Left lobe of liver (tissue), 2 donors: Measurements from ENCODE around the gene LAMTOR4. TPM values are rescaled to one million over a fixed set of nuclear protein-coding genes. Genes with fewer than 3 reads are reported as not detected.
A peak's percentile ranks its signal among the peaks of the same experiment; 100 is the strongest.

Source experiments
- ATAC-seq: fragments of 200-7000 bp; cut with Tn5 transposase; one replicate; pipeline ENCODE4 v1.9.1; 2020; ENCODE audit warnings: mild to moderate bottlenecking, moderate library complexity
- DNase-seq: peaks from one replicate; pipeline ENCODE4 v3.0.0-alpha.2; 2020; ENCODE audit warnings: low spot score
- total RNA-seq: library from RNA; stranded (reverse); gene quantifications from one replicate; pipeline ENCODE4 v1.2.1, GENCODE V29; 2021
- donor health status: DM: no; HTN: no; CAD: no; lungs with moderate emphysema.
- donor health status: DM: no; HTN: yes; CAD: no.

Gene LAMTOR4
- 40.9 TPM for total RNA-seq

DNA sequence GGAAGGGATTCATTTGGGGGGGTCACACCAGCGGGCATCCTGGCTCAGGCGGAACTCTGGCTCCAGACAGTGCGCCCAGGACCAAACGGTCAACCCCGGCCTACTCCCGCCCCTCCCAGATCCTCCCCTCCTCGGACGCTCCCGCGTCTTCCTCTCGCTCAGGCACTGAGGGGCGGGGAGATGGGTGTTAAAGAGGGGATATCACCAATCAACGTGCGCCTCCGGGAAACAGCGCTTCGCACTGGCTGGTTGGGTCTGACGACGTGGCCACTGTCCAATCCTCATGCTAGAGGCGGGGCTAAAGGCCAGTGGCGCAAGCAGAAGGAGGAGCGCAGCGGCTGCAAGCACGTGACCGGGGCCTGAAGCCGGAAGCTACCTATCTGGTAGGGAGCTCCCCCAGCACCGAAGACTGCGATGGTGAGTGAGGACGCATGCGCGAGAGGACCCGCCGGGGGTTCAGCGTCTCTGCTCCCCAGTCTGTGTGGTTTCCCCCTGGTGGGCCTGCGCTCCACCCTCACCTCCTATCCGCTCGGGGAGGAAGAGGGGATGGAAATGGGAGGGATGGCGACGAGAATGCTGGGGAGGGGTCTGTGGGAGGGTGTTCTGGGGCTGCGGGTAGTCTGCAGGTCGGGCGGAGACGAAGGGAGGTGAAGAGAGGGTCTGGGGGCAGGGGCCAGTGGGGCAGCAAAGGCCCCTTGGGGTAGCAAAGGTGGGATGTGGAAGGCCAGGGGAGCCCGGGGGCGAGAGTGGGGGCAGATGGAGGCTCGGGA lies at the start of gene LAMTOR4:
Gene LAMTOR4 (plus strand): TSS at position 360 of the 770 bp plus-strand sequence. CDS start 55 bp downstream, at position 415.
- DNase-seq: peak; percentile 99
- ATAC-seq: peak; percentile 96

DNA sequence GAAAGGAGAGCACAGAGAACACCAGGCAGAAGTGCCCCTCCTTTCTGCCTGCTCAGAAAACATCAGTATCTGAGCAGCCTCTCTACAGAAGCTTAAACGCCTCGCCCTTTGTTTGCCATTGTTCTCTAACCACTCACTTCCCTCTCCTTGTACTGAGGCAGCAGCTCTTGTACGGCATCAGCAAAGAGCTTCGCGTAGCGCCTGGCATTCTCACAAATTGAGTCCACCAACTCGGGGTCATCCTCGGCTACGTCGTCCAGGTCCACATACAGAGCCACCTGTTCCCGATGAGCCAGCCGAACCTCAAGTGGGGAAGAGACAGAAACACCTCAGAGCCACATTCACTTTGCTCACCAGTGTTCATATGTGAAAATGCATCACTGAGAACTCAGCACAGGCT lies 49.3 kb upstream of the LAMTOR4 start:
- ATAC-seq (no peak), DNase-seq (no peak)

DNA sequence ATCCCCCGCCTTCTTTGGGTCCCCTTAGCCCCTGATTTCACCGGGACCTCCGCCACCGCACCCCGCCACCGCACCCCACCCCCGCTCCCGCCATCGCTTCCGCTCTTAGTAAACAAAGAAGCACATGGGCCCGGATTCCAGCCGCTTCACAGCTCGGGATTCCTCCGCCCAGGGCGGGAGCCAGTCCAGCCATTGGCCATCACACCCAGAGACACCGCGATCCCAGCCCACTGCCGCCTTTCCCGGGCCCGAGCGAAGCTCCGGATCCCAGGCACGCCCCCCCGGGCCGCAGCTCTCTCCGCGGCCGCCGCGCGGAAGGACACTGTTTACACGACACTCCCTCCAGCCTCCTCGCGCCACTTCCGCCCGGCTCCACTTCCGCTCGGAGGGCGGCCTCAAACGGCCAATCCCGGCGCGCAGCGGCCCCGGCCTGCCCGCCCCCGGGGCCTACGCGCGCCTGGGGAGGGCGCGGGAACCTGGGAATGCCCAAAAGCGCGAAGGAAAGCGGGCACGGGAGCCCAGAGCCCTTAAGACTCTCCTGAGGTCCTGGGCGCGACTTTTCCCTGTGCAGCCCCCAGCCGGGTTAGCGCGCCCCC lies 48.2 kb upstream of the LAMTOR4 start:
- peak; percentile 92 for DNase-seq
- peak; percentile 89 for ATAC-seq

DNA sequence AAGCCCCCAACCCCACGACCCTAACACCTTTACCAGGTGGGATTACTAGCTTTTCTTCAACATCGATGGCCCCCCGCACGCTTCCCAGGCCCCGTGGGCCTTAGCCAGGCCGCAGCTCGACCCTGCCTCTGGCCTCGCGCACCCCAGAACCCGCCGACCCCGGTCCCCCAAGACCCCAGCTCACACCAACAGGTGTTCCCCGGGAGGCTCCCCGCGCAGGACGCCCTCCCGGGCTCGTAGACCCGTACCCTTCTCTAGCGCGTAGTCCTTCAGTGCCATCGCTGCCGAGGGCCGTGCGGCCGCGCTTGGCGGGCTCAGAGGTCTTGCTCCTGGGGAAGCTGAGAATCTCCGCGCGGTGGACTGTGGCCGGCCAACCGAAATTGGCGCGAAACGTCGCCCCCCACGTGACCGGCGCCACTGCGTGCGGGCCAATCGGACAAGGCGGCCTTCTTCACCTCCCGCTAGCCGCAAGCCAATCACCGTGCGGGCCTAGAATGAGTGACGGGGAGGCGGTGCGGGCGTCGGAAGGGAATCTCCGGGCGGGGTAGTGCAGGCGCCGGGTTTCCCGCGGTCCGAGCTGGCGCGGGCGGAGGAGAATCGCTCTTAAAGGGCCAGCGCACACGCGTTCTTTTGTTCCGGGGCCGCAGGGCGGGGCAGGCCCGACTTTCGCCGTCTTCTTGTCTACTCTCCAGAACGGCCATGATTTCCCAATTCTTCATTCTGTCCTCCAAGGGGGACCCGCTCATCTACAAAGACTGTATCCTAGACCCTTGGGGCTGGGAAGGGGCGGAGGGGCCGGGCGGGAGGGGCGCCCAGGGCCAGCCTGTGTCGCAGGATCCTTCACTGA lies 47.5 kb upstream of the LAMTOR4 start, which contains the start of the genes AP4M1 and MCM7:
Gene AP4M1 (plus strand): TSS at position 628 of the 847 bp plus-strand sequence. CDS start 72 bp downstream, at position 700.
Gene MCM7 (minus strand): TSS at position 382 of the 847 bp plus-strand sequence. CDS start 103 bp downstream, at position 279.
- peak; percentile 99 for DNase-seq
- ATAC-seq: peak; percentile 87

DNA sequence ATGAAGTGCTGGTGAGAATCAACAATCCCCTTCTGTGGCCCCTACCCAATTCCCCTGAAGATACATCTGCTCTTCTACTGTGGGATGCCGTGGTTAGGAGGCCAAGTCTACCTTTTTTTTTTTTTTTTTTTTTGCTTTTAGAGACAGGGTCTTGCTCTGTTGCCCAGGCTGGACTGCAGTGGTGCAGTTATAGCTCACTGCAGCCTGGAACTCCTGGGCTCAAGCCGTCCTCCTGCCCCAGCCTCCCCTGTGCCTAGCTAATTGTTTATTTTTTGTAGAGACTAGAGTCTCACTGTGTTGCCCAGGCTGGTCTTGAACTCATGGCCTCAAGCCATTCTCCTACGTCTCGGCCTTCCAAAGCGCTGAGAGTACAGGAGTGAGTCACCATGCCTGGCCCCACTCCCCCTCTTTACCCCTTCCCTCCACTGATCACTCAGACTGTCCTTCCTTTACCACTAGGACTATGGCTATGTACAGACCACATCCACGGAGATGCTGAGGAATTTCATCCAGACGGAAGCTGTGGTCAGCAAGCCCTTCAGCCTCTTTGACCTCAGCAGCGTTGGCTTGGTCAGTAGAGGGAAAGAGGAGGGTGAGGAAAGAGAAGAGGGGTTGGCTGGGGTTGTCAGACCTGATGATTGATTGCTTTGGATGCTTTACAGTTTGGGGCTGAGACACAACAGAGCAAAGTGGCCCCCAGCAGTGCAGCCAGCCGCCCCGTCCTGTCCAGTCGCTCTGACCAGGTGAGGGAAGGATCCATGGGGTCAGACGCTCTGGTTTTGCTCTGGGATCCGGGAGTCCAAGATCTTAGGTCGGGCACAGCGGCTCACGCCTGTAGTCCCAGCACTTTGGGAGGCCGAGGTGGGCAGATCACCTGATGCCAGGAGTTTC lies 45.5 kb upstream of the LAMTOR4 start:
- DNase-seq (no peak), ATAC-seq (no peak)

DNA sequence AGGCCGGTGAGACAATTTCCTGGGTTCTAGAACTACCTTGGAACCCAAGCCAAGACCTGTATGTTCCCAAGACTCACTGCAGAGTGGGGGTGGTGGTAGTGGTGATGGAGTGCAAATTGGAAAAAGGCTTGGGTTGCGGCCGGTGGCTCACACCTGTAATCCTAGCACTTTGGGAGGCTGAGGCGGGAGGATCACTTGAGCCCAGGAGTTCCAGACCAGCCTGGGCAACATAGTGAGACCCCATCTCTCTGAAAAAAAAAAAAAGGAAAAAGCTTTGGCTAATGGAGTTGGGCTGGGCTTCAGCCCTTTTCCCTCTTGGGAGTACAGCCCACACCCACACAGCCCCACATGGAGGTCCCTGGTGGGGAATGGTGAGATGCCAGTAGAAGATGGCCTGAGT lies 43.2 kb upstream of the LAMTOR4 start:
- ATAC-seq: no peak
- no peak for DNase-seq

DNA sequence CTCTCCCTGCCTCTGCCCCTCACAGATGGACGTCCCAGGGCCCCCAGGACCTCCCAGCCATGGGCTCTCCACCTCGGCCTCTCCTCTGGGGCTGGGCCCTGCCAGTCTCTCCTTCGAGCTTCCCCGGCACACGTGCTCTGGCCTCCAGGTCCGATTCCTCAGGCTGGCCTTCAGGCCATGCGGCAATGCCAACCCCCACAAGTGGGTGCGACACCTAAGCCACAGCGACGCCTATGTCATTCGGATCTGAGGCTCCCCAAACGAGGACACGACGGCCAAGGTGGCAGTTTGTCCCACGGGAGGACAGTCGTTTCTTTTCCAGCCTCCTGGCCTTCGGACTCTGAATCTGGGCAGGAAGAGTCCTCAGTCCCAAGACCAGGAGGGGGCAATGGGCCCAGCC lies 42.1 kb upstream of the LAMTOR4 start:
- no peak for DNase-seq
- ATAC-seq: no peak

- DNase-seq (no peak), ATAC-seq (peak; percentile 25)
Measured at GRCh38 chr7:100107125-100107737, 41.5 kb upstream of the LAMTOR4 start.

DNA sequence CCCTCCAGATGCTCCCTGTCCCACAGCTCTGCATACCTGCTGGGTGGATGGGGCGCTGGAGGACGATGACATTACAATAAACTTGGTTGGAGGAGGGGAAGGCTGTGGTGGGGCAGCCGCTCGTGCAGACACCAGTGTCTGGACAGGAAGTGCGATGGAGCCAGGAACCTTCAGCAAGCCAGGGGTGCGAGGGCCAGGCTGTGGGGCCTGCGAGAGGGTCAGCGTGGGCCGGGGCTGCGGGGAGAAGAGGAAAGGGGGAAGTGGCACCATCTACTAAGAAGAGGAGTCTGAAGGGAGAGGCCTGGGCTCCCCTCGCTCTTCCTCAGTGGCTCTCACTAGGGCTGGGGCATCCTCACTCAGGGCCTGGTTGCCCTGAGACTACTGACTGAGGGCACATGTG lies 40.8 kb upstream of the LAMTOR4 start:
- ATAC-seq: peak; percentile 9
- no peak for DNase-seq

- ATAC-seq (no peak), DNase-seq (no peak)
Measured at GRCh38 chr7:100109521-100110163, 39.1 kb upstream of the LAMTOR4 start.

DNA sequence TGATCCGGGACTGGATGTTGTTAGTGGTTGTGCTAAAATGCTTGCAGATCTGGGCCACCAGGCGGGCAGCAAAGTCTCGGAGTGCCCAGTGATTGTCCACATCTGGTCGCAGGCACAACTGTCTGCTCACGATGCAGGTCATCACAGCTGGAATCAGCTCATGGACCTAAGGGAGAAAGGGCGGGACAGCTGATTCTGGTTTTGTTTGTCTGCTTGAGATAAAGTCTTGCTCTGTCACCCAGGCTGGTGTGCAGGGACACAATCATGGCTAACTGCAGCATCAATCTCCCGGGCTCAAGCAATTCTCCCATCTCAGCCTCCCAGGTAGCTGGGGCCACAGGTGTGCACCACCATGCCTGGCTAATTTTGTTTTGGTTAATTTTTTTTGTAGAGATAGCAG lies 37.6 kb upstream of the LAMTOR4 start:
- ATAC-seq (no peak), DNase-seq (no peak)

- no peak for ATAC-seq
- DNase-seq: no peak
Measured at GRCh38 chr7:100111914-100112313, 36.8 kb upstream of the LAMTOR4 start.

- ATAC-seq: no peak
- no peak for DNase-seq
Measured at GRCh38 chr7:100115026-100115425, 33.7 kb upstream of the LAMTOR4 start.

- ATAC-seq (no peak), DNase-seq (no peak)
Measured at GRCh38 chr7:100118388-100119071, 30.2 kb upstream of the LAMTOR4 start.

- peak; percentile 96 for DNase-seq
- peak; percentile 92 for ATAC-seq
Measured at GRCh38 chr7:100119072-100119969, 29.4 kb upstream of the LAMTOR4 start, which contains the start of the genes CNPY4 and TAF6. TSS of gene CNPY4 (plus strand) at chr7:100119634. CDS start at chr7:100119745, 111 bp downstream. TSS of gene TAF6 (minus strand) at chr7:100119358. CDS start at chr7:100114209, 5,149 bp downstream.

DNA sequence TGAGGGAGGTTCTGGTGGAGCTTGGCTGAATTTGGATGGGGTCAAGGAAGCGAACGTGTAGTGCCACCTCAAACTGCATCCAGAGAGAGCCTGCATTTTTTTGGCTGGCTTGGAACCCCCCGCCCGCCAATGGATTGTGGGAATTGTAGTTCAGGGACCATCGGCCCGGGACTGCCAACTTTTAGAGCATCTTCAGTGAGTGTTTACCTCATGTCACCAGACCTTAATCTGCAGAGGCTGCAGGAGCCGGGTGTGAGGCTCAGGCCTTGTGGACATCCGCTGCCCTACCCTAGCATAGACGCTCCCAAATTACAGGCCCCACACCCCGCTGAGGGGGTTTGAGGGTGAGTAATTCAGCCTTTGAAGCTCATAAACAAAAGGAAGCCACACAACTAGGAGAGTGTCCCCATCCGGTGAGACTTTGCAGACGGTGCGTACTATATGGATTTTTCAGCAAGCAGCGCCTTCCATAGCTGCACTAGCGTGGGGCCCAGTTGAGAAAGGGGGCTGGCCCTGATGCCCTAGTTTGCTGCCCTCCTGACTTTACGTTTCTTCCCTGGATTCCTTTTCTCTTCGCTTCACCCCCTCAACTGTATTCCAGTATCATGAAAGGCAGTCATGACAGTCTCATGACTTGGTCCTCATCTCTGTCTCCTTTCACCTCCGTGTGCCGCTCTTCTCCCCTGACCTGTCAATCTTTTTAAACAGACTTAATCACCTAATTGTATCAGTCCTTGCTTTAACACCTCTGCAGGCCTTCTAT lies 28.6 kb upstream of the LAMTOR4 start:
- ATAC-seq: peak; percentile 73
- peak; percentile 70 for DNase-seq

DNA sequence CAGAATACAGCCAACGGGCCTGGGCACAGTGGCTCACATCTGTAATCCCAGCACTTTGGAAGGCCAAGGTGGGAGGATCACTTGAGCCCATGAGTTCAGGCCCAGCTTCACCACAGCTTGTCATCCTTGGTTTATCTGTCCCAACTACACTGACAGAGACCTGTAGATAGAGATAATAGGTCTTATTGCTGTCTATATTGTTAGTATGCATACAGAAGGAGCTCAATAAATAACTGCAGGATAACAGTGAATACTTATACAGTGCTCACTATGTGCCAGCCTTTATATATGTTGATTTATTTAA lies 28.0 kb upstream of the LAMTOR4 start:
- ATAC-seq: no peak
- DNase-seq: no peak
